AG10803 (cell line): ENCODE data around the gene F7.

Experiments
- DNase-seq: peaks from one replicate; pipeline ENCODE4 v3.0.0; 2010; ENCODE audit warnings: low read depth
- H3K4me3 ChIP-seq: 2 replicates; pipeline ENCODE4 v1.5.1; 2011; ENCODE audit warnings: mild to moderate bottlenecking, low read length, control low read depth
- CTCF ChIP-seq: conservative IDR thresholded peaks from 2 replicates; pipeline ENCODE4 v1.5.1; 2011; ENCODE audit warnings: mild to moderate bottlenecking, low read length, control low read depth, inconsistent platforms

Gene F7

DNA sequence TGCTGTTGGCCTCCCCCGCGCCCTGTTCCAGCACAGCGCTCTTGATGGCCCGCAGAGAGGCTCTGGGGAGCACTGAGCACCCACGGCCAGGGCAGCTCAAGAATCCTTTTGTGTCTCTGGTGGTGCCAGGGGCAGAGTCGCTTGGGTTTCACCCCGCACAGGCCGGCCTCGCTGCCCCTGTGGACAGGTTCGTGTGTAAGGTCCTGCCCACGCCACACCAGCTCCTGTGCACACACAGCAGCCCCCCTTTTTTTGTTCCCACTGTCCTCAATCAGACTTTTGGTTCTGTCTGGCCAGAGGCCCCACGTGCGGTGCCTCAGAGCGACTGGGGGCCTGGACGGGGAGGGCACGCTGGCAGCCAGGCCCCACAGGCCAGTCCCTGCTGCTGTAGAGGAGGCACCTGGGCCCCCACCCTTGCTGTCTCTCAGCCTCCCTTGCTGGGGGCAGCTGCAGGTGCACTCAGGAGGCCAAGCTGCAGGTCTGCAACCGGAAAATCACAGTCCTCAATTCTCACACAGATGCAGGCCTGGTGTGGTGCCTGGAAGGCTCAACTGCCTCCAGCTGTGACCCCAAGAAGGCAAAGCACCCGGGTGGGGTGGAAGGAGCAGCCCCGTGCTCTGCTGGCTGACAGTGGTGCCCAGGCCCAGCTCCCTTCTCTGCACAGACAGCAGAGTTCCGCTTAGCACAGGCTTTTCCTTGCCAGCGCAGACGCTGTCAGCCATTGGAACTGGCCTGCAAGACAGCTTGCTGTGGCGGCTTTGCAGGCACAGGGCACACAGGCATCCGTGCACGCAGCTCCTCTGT lies 12.6 kb upstream of the F7 start:
- DNase-seq, result no peak
- no peak for TF ChIP-seq CTCF
- no peak overlapping the region for H3K4me3 ChIP-seq

DNA sequence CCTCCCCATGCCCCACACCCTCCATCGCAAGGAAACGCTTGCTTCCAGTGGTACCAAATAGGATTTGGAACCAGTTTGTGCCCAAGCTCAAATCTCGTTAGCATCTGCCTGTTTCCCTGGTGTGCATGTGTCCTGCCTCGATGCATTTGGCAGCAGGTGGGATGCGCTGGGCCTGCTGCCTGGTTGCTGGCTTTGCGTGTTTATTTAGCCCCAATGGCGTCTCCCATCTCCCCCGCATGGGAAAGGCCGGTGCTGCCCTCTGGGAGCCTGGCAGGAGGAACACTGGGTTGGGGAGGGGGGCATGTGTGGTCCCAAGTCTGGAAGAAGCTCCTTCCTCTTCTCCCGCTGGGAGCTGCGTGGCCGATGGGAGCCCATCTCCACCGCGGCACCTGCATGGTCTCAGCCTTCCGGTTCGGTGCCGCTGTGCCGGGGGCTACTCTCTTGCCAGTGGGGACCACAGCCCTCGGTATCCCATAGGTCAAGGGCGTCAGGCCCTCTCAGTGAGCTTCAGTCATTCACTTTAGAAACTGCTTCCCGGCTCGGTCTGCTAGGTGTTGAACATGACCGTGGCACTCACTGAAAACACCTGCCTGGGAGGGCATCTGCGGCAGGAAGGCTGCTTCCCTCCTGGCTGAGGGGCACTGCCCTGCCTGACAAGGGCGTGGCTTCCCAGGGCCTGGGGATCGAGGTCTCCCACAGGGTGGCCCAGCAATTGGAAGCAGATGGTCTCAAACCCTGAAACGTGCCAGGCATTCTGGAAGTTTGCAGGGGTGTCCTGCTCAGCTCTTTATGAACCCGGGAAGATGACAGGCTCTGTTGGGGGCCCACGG lies 11.8 kb upstream of the F7 start:
- no peak for DNase-seq
- TF ChIP-seq CTCF, result no peak
- H3K4me3 ChIP-seq, result no peak overlapping the region

DNA sequence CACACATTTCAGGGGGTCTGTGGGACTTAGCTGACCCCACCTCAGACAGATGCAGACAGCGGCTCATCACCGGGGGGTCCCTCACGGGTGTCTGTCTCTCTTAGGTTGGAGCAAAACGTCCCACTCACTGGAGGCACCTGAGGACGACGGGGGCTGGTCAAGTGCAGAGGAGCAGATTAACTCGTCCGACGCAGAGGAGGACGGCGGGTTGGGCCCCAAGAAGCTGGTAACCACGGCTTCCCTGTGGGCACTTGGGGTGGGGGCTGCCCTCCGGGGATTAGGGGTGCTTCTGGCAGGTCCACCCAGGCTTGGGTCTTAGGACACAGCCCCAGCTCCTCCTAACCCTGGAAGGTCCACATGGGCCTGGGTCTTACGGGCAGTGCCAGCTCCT lies 11.2 kb upstream of the F7 start:
- no peak overlapping the region for H3K4me3 ChIP-seq
- DNase-seq, result no peak
- TF ChIP-seq CTCF, result no peak

- TF ChIP-seq CTCF, result no peak
- no peak overlapping the region for H3K4me3 ChIP-seq
- DNase-seq, result no peak
Measured at GRCh38 chr13:113095146-113096051, 10.2 kb upstream of the F7 start.

- TF ChIP-seq CTCF, result no peak
- no peak for DNase-seq
- H3K4me3 ChIP-seq, result no peak overlapping the region
Measured at GRCh38 chr13:113096052-113096744, 9.4 kb upstream of the F7 start.

GRCh38 chr13:113096745-113097305 lies 8.8 kb upstream of the F7 start:
- no peak overlapping the region for H3K4me3 ChIP-seq
- no peak for TF ChIP-seq CTCF
- no peak for DNase-seq
